AG04449 (cell line): Measurements from ENCODE around the gene USP7.
A peak's percentile ranks its signal among the peaks of the same experiment; 100 is the strongest.

Experiments used
- CTCF ChIA-PET: fragments of 350-600 bp; formaldehyde crosslinking; extraction: SDS; loops from one replicate; lab custom pipeline; 2021; ENCODE audit warnings: antibody characterized with exemption; lab: Yijun Ruan, JAX
- POLR2A ChIA-PET: fragments of 400-600, 350-600 bp; formaldehyde crosslinking; extraction: SDS; loops from one replicate; lab custom pipeline; 2020; ENCODE audit warnings: antibody characterized with exemption, inconsistent platforms; lab: Yijun Ruan, JAX
- DNase-seq: peaks from one replicate; pipeline ENCODE4 v3.0.0-alpha.2; 2010; ENCODE audit warnings: low read depth, low spot score
- H3K4me3 ChIP-seq: 2 replicates; pipeline ENCODE4 v1.5.1; 2011; ENCODE audit warnings: low read depth, mild to moderate bottlenecking, control low read depth, low read length
- CTCF ChIP-seq: IDR thresholded peaks from one replicate; pipeline ENCODE4 v1.5.1; 2011; ENCODE audit warnings: mild to moderate bottlenecking, moderate library complexity, low read length, control low read depth, inconsistent platforms; ENCODE audit not compliant: insufficient read depth; ENCODE audit errors: missing control alignments

Gene USP7

GRCh38 chr16:8867216-8867931 lies 96.3 kb downstream of the USP7 start:
- POLR2A ChIA-PET, result no interaction called here
- CTCF ChIA-PET, result interaction anchor here (6.2 to 6.5 kb wide), 2 partner anchors 12 to 13 kb away, joined by 36 to 66 read pairs; partner anchors contain the start of gene LITAFD
- DNase-seq, result no peak
- TF ChIP-seq CTCF, result no peak
- peak overlapping the region; percentile 80 for H3K4me3 ChIP-seq

- no peak for TF ChIP-seq CTCF
- ChIA-PET POLR2A (no interaction called here), CTCF (interaction anchor here (0.6 to 6.5 kb wide), 2 partner anchors 11 to 13 kb away, joined by 5 to 36 read pairs; no protein-coding TSS in a partner anchor)
- no peak for DNase-seq
- peak overlapping the region; percentile 80 for H3K4me3 ChIP-seq
Measured at GRCh38 chr16:8866884-8867215, 96.9 kb downstream of the USP7 start.

GRCh38 chr16:8866118-8866883 lies 97.4 kb downstream of the USP7 start:
- ChIA-PET POLR2A (no interaction called here), CTCF (interaction anchor here (0.6 to 6.5 kb wide), 3 partner anchors 8 to 13 kb away, joined by 5 to 36 read pairs (median 7); no protein-coding TSS in a partner anchor)
- TF ChIP-seq CTCF, result no peak
- DNase-seq, result no peak
- peak overlapping the region; percentile 80 for H3K4me3 ChIP-seq

GRCh38 chr16:8865145-8865882 lies 98.4 kb downstream of the USP7 start:
- no peak overlapping the region for H3K4me3 ChIP-seq
- ChIA-PET POLR2A (no interaction called here), CTCF (interaction anchor here (1.2 to 6.5 kb wide), 4 partner anchors 9 to 208 kb away, joined by 3 to 36 read pairs (median 7); no protein-coding TSS in a partner anchor)
- DNase-seq, result no peak
- no peak for TF ChIP-seq CTCF

- TF ChIP-seq CTCF, result no peak
- POLR2A ChIA-PET, result interaction anchor here (0.6 kb wide), 1 partner anchor 14 kb away, joined by 6 read pairs; no protein-coding TSS in a partner anchor
- CTCF ChIA-PET, result interaction anchor here (0.7 to 6.5 kb wide), 5 partner anchors 9 to 207 kb away, joined by 3 to 36 read pairs (median 7); no protein-coding TSS in a partner anchor
- H3K4me3 ChIP-seq, result no peak overlapping the region
- no peak for DNase-seq
Measured at GRCh38 chr16:8864480-8865110, 99.1 kb downstream of the USP7 start.
